ENCODE results near the gene ARHGAP33.

The ARHGAP33 gene

DNA sequence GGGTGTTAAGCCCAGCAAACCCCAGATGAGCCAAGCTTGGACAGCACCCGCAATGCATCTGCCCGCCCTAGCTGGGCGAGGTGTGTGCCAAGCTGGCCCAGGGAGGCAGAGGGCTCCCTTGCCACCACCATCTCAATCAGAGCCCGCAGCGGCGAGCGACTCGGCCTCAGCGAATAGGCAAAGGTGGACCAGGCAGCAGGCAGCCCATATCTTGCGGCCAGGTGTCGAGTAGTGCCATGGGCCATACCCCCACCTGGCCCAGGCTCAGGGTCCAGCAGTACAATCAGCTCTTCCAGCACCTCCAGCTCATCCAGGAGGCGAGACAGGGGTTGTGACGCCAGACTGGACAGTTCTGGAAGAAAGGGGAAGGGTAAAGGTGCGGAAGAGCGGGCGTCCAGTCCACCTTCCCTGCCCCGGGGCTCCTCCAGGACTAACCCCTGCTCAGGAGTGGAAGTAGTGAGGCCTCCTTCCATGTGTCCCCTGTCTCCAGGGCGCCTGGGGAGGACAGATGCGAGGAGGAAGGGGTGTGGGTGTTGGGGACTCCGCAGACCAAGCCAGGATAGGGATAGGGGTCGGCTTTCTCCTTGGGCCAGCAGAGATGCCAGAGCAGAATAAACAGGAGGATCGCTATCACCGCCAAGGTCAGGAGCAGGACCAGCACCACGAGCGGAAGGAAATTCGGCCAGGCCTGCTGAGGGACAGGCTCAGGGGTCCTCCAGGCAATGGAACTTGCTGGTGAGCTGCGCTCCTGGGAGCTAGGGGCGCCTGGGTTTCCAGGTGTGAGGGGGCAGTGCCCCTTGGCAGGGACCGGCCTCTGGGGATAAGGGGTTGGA lies 35.9 kb upstream of the ARHGAP33 start:
- Histone ChIP-seq H3K4me3 (ENCODE audit: low read length) (peak overlapping the region; percentile 82), H3K27ac (ENCODE audit: low read length) (no peak overlapping the region), H3K36me3 (replicated peaks; ENCODE audit: low read depth, low read length) (peaks cover 34% of the 10 kb centered on the region)

DNA sequence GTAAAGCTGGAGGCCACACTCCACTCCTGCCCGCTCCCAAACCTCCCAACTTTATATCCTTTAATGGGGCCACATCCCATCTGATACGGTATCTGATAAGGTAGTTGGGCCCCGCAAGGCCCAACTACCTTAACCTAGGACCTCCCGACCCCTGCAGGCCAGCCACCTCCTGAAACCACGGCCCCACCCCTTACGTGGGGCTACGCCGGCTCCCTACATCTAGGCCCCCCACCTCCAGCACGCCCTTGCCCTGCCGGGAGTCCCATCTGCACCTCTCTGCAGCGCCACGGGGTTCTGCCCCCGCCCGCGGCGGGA lies 35.3 kb upstream of the ARHGAP33 start:
- H3K36me3 ChIP-seq (replicated peaks; ENCODE audit: low read depth, low read length) = peaks cover 30% of the 10 kb centered on the region
- H3K4me1 ChIP-seq (ENCODE audit: low read length) = peaks cover 32% of the 10 kb centered on the region
- H3K9ac ChIP-seq (ENCODE audit: low read length) = peak overlapping the region; percentile 63
- peaks cover 9% of the 10 kb centered on the region; the same call in 1 of the 2 replicates for H4K20me1 ChIP-seq (ENCODE audit: insufficient read depth, low read length)
- TF ChIP-seq, protein P1, sequence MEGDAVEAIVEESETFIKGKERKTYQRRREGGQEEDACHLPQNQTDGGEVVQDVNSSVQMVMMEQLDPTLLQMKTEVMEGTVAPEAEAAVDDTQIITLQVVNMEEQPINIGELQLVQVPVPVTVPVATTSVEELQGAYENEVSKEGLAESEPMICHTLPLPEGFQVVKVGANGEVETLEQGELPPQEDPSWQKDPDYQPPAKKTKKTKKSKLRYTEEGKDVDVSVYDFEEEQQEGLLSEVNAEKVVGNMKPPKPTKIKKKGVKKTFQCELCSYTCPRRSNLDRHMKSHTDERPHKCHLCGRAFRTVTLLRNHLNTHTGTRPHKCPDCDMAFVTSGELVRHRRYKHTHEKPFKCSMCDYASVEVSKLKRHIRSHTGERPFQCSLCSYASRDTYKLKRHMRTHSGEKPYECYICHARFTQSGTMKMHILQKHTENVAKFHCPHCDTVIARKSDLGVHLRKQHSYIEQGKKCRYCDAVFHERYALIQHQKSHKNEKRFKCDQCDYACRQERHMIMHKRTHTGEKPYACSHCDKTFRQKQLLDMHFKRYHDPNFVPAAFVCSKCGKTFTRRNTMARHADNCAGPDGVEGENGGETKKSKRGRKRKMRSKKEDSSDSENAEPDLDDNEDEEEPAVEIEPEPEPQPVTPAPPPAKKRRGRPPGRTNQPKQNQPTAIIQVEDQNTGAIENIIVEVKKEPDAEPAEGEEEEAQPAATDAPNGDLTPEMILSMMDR (IDR thresholded peaks at IDR 0.05; ENCODE audit: low read depth, low read length) = no peak
- no peak for TF ChIP-seq EZH2phosphoT487 (IDR thresholded peaks at IDR 0.05; ENCODE audit: low read depth)
- H3K9me3 ChIP-seq (ENCODE audit: insufficient read depth, low read length) = no peaks in the 10 kb centered on the region
- peak overlapping the region; percentile 82 for H3K4me2 ChIP-seq (ENCODE audit: low read length)
- H3K27me3 ChIP-seq (ENCODE audit: low read depth, low read length) = no peaks in the 10 kb centered on the region
- H2AFZ ChIP-seq (ENCODE audit: low read depth, low read length) = no peak overlapping the region
- peaks cover 2% of the 10 kb centered on the region; the same call in 1 of the 2 replicates for H3K79me2 ChIP-seq (ENCODE audit: low read length)
- H3K27ac ChIP-seq (ENCODE audit: low read length) = peak overlapping the region; percentile 29
- H3K4me3 ChIP-seq (ENCODE audit: low read length) = peak overlapping the region; percentile 82

More for the DNA sequence above, 35.9 kb upstream of the ARHGAP33 start:
- no peaks in the 10 kb centered on the region for H3K9me3 ChIP-seq (ENCODE audit: insufficient read depth, low read length)
- H3K4me2 ChIP-seq (ENCODE audit: low read length) = peak overlapping the region; percentile 82
- H3K9ac ChIP-seq (ENCODE audit: low read length) = peak overlapping the region; percentile 63; the same call in 1 of the 2 replicates
- peaks cover 9% of the 10 kb centered on the region; the same call in 1 of the 2 replicates for H4K20me1 ChIP-seq (ENCODE audit: insufficient read depth, low read length)
- H3K27me3 ChIP-seq (ENCODE audit: low read depth, low read length) = no peaks in the 10 kb centered on the region
- H2AFZ ChIP-seq (ENCODE audit: low read depth, low read length) = no peak overlapping the region
- TF ChIP-seq, protein P1 (IDR thresholded peaks at IDR 0.05; ENCODE audit: low read depth, low read length) = no peak
- H3K79me2 ChIP-seq (ENCODE audit: low read length) = peaks cover 2% of the 10 kb centered on the region; the same call in 1 of the 2 replicates
- peaks cover 32% of the 10 kb centered on the region for H3K4me1 ChIP-seq (ENCODE audit: low read length)

DNA sequence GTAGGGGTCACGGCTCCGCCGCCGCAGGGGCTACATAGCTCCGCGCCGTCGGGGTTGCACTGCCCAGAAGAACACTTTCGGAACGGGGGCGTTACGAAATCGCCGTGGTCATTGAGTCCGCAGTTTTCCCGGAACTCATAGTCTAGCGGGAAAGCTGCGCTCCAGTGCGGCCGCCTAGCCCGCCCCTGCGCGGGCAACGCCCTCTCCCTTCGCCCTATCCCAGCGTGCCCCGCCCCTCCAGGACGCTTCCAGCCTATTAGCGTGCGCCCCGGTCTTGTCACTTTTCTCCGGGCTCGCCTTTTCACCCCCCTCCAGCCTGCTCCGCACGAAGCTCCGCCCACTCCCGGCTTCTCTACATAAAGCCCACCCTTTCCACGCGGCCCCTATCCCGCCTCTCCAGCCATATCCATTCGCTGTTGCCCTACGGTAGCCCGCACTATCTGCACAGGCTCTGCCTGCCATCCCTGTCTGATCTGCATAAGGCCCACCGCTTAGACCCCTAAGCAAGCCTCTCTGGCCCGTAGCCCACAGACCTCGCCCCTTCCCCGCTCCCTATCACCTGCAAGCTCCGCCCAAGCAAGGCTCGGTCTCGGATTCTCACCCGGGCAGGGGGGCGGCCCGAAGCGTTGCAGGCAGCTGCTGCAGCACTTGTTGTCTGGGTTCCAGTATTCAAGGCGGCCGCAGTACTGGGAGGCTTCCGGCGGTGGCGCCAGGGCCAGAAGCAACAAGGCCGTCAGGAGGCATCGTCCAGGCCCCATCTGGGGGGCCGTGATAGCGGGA lies 34.8 kb upstream of the ARHGAP33 start:
- Histone ChIP-seq H3K9ac (ENCODE audit: low read length) (peak overlapping the region; percentile 77), H3K9me3 (ENCODE audit: insufficient read depth, low read length) (no peaks in the 10 kb centered on the region), H3K27me3 (ENCODE audit: low read depth, low read length) (no peaks in the 10 kb centered on the region), H2AFZ (ENCODE audit: low read depth, low read length) (peak overlapping the region; percentile 33; the same call in 1 of the 2 replicates), H3K27ac (ENCODE audit: low read length) (peak overlapping the region; percentile 91), H3K4me1 (ENCODE audit: low read length) (peaks cover 32% of the 10 kb centered on the region), H3K79me2 (ENCODE audit: low read length) (peaks cover 3% of the 10 kb centered on the region; the same call in 1 of the 2 replicates), H3K36me3 (replicated peaks; ENCODE audit: low read depth, low read length) (peaks cover 25% of the 10 kb centered on the region), H3K4me2 (ENCODE audit: low read length) (peak overlapping the region; percentile 82), H3K4me3 (ENCODE audit: low read length) (peak overlapping the region; percentile 82), H4K20me1 (ENCODE audit: insufficient read depth, low read length) (peaks cover 9% of the 10 kb centered on the region; the same call in 1 of the 2 replicates)
- TF ChIP-seq, protein P1 (IDR thresholded peaks at IDR 0.05; ENCODE audit: low read depth, low read length) = peak; percentile 40
- TF ChIP-seq EZH2phosphoT487 (IDR thresholded peaks at IDR 0.05; ENCODE audit: low read depth) = no peak

DNA sequence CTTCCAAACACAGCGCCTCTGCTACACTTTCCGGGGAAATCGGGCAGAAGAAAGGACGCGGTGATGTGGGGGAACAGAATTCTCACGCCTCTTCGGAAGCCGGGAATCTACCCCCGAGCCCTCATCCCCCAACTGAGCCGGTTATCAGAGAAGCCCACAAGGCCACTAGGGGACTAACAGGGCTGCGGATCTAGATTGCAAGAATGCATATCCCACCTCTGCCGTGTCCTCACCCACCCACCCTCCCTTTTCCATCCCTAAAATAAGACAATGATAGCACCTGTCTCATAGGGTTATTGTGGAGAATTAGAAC lies 34.2 kb upstream of the ARHGAP33 start:
- H3K27ac ChIP-seq (ENCODE audit: low read length) = peak overlapping the region; percentile 91
- H3K4me2 ChIP-seq (ENCODE audit: low read length) = peak overlapping the region; percentile 82
- H3K9me3 ChIP-seq (ENCODE audit: insufficient read depth, low read length) = no peaks in the 10 kb centered on the region
- peaks cover 24% of the 10 kb centered on the region for H3K36me3 ChIP-seq (replicated peaks; ENCODE audit: low read depth, low read length)
- TF ChIP-seq EZH2phosphoT487 (IDR thresholded peaks at IDR 0.05; ENCODE audit: low read depth) = no peak
- H3K79me2 ChIP-seq (ENCODE audit: low read length) = peaks cover 9% of the 10 kb centered on the region
- peaks cover 9% of the 10 kb centered on the region; the same call in 1 of the 2 replicates for H4K20me1 ChIP-seq (ENCODE audit: insufficient read depth, low read length)
- H3K4me1 ChIP-seq (ENCODE audit: low read length) = peaks cover 34% of the 10 kb centered on the region
- H3K4me3 ChIP-seq (ENCODE audit: low read length) = peak overlapping the region; percentile 82
- no peaks in the 10 kb centered on the region for H3K27me3 ChIP-seq (ENCODE audit: low read depth, low read length)
- H2AFZ ChIP-seq (ENCODE audit: low read depth, low read length) = no peak overlapping the region
- peak overlapping the region; percentile 77 for H3K9ac ChIP-seq (ENCODE audit: low read length)

All from OCI-LY3 (cell line).